ENCODE results near the gene HNRNPA0.

DNA sequence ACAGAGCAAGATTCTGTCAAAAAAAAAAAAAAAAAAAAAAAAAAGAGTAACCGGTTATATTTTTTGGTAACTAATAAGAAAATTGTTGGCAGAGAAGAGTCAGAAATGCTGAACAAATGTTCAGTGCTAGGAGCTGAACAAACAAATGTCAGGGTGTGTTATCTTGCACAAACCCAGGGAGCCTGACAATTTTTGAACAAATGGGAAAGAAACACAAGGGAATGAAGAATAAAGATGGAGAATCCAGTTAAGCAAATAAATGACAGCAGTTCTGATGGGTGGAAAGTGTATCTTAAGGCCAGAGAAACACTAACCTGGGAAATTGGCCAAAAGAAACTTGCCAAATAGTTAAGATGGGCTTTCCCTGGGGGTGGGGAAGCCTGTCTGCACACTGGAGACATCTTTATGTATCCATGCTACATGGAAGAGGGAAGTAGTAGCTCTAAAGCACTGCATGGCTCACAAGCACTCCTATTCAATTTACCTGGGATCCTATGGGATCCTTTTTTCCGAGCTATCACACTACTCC lies 42.0 kb downstream of the HNRNPA0 start:
- TF ChIP-seq POLR2AphosphoS5 (IDR thresholded peaks at IDR 0.05; ENCODE audit: low read depth, low read length) (no peak), SMC3 (IDR thresholded peaks at IDR 0.05; ENCODE audit: low read depth, low read length) (no peak), GABPA (IDR thresholded peaks at IDR 0.05; ENCODE audit: low read depth) (no peak)
- TF ChIP-seq, protein P1, sequence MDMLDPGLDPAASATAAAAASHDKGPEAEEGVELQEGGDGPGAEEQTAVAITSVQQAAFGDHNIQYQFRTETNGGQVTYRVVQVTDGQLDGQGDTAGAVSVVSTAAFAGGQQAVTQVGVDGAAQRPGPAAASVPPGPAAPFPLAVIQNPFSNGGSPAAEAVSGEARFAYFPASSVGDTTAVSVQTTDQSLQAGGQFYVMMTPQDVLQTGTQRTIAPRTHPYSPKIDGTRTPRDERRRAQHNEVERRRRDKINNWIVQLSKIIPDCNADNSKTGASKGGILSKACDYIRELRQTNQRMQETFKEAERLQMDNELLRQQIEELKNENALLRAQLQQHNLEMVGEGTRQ (IDR thresholded peaks at IDR 0.05; ENCODE audit: borderline replicate concordance, low read depth, low read length): no peak
- TF ChIP-seq, protein P2, sequence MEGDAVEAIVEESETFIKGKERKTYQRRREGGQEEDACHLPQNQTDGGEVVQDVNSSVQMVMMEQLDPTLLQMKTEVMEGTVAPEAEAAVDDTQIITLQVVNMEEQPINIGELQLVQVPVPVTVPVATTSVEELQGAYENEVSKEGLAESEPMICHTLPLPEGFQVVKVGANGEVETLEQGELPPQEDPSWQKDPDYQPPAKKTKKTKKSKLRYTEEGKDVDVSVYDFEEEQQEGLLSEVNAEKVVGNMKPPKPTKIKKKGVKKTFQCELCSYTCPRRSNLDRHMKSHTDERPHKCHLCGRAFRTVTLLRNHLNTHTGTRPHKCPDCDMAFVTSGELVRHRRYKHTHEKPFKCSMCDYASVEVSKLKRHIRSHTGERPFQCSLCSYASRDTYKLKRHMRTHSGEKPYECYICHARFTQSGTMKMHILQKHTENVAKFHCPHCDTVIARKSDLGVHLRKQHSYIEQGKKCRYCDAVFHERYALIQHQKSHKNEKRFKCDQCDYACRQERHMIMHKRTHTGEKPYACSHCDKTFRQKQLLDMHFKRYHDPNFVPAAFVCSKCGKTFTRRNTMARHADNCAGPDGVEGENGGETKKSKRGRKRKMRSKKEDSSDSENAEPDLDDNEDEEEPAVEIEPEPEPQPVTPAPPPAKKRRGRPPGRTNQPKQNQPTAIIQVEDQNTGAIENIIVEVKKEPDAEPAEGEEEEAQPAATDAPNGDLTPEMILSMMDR (IDR thresholded peaks at IDR 0.05): no peak

Data from SK-N-SH (cell line).